Measurements from ENCODE around the gene CA11.
"Not testable (repeated sequence)": the region's sequence is repeated elsewhere in the genome, so short reads cannot be mapped to it uniquely, and the experiment has no call there.

Gene CA11

GRCh38 chr19:48646001-48646721 is at the start of gene CA11:
CA11 (minus strand) TSS chr19:48646187; CDS start chr19:48645632, 555 bp downstream.
- H3K27ac ChIP-seq: no peak within 1 kb of the TSS
- TF ChIP-seq, protein P1, sequence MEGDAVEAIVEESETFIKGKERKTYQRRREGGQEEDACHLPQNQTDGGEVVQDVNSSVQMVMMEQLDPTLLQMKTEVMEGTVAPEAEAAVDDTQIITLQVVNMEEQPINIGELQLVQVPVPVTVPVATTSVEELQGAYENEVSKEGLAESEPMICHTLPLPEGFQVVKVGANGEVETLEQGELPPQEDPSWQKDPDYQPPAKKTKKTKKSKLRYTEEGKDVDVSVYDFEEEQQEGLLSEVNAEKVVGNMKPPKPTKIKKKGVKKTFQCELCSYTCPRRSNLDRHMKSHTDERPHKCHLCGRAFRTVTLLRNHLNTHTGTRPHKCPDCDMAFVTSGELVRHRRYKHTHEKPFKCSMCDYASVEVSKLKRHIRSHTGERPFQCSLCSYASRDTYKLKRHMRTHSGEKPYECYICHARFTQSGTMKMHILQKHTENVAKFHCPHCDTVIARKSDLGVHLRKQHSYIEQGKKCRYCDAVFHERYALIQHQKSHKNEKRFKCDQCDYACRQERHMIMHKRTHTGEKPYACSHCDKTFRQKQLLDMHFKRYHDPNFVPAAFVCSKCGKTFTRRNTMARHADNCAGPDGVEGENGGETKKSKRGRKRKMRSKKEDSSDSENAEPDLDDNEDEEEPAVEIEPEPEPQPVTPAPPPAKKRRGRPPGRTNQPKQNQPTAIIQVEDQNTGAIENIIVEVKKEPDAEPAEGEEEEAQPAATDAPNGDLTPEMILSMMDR (IDR thresholded peaks at IDR 0.05): peak; percentile 84
- no peaks in the 10 kb centered on the region for H3K9me3 ChIP-seq
- H3K36me3 ChIP-seq: no peaks in the 10 kb centered on the region
- H3K4me1 ChIP-seq (ENCODE audit: control insufficient read depth in 1 of 2, insufficient read depth in 1 of 2, low read depth in 1 of 2, low read length in 1 of 2): peaks cover 17 to 20% of the 10 kb centered on the region in 2 experiments
- H3K27me3 ChIP-seq: peaks cover 50% of the 10 kb centered on the region
- H3K4me3 ChIP-seq (ENCODE audit: low read depth in 1 of 2, low read length in 1 of 2): peak within 1 kb of the TSS; percentile 24 to 59

DNA sequence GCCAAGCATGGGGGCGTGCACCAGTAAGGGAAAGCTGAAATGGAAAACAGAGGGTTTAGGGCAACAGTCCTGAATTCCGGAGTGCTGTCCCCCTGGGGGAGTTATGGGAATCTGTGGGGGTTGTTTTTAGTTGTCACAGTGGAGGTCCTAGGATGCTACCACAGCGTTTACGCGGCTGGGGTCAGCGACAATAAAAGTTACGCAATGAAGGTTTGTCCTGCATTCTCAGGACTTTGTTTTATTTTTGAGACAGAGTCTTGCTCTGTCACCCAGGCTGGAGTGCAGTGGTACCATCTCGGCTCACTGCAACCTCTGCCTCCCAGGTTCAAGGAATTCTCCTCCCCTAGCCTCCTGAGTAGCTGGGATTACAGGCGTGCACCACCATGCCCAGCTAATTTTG is 47.6 kb upstream of the CA11 start:
- H3K27ac ChIP-seq; H3K4me3 ChIP-seq (ENCODE audit: low read depth in 1 of 2, low read length in 1 of 2); H3K36me3 ChIP-seq; H3K9me3 ChIP-seq; H3K4me1 ChIP-seq (ENCODE audit: control insufficient read depth in 1 of 2, insufficient read depth in 1 of 2, low read depth in 1 of 2, low read length in 1 of 2): not testable (repeated sequence)
- peaks cover 43% of the 10 kb centered on the region for H3K27me3 ChIP-seq

- peaks cover under 1% of the 10 kb centered on the region for H3K27me3 ChIP-seq
- H3K4me1 ChIP-seq (ENCODE audit: control insufficient read depth in 1 of 2, insufficient read depth in 1 of 2, low read depth in 1 of 2, low read length in 1 of 2): no peaks in the 10 kb centered on the region
- H3K9me3 ChIP-seq: no peaks in the 10 kb centered on the region
- H3K36me3 ChIP-seq: no peaks in the 10 kb centered on the region
- TF ChIP-seq, protein P1 (IDR thresholded peaks at IDR 0.05): no peak
- no peak overlapping the region for H3K27ac ChIP-seq
- H3K4me3 ChIP-seq (ENCODE audit: low read depth in 1 of 2, low read length in 1 of 2): no peak overlapping the region
Observed at GRCh38 chr19:48689449-48689848, 43.5 kb upstream of the CA11 start.

DNA sequence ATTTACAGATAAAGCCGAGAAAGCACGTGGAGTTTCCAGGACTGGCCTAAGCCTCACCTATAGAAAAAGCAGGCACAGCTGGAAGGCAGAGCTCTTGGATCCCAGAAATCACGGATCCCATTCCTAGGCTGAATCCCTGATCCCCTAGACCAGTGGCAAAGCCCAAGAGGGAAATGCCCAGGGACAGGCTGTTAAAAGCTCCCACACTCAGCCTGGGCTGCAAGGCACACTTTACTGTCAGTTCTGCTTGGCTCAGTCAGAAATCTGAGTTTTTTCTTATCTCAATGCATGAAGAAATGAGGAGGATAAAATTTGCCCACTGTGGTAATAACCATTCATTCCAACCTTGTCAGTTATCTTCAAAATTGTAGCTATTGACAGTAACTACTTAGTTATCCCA is 41.8 kb upstream of the CA11 start:
- Histone ChIP-seq H3K27ac (no peak overlapping the region), H3K36me3 (no peaks in the 10 kb centered on the region), H3K4me3 (ENCODE audit: low read depth in 1 of 2, low read length in 1 of 2) (no peak overlapping the region), H3K4me1 (ENCODE audit: control insufficient read depth in 1 of 2, insufficient read depth in 1 of 2, low read depth in 1 of 2, low read length in 1 of 2) (no peaks in the 10 kb centered on the region), H3K9me3 (no peaks in the 10 kb centered on the region), H3K27me3 (no peaks in the 10 kb centered on the region)
- TF ChIP-seq, protein P1 (IDR thresholded peaks at IDR 0.05): no peak

GRCh38 chr19:48686637-48687036 is 40.6 kb upstream of the CA11 start:
- H3K36me3 ChIP-seq; H3K27ac ChIP-seq; H3K4me3 ChIP-seq (ENCODE audit: low read depth in 1 of 2, low read length in 1 of 2); H3K27me3 ChIP-seq; H3K4me1 ChIP-seq (ENCODE audit: control insufficient read depth in 1 of 2, insufficient read depth in 1 of 2, low read depth in 1 of 2, low read length in 1 of 2); H3K9me3 ChIP-seq: not testable (repeated sequence)

DNA sequence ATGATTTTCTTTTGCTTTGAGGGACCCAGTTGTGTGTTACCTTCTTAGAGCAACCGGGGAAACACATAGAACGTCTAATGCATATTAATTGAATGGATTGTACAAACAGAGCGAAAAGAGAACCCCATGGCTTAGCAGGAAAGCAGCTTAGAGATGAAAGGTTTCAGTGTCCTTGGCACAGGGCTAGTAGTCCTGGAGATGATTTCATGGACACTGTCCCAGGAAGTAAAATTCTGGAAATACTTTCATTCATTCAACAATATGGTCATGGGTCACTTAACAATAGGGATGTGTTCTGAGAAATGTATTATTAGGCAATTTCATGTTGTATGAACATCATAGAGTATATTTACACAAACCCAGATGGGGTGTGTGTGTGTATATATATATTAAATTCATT is 40.1 kb upstream of the CA11 start:
- TF ChIP-seq, protein P1 (IDR thresholded peaks at IDR 0.05): no peak

More for the DNA sequence above, 40.1 kb upstream of the CA11 start:
- Histone ChIP-seq H3K27me3 (no peaks in the 10 kb centered on the region), H3K27ac (no peak overlapping the region), H3K36me3 (no peaks in the 10 kb centered on the region), H3K4me1 (ENCODE audit: control insufficient read depth in 1 of 2, insufficient read depth in 1 of 2, low read depth in 1 of 2, low read length in 1 of 2) (no peaks in the 10 kb centered on the region), H3K9me3 (no peaks in the 10 kb centered on the region), H3K4me3 (ENCODE audit: low read depth in 1 of 2, low read length in 1 of 2) (no peak overlapping the region)
